HG03097 (cell line): ENCODE measurements around the gene ABCA9.
"Not testable (repeated sequence)": the region's sequence is repeated elsewhere in the genome, so short reads cannot be mapped to it uniquely, and the experiment has no call there.

Experiments used
- ATAC-seq: cut with Tn5 transposase; IDR thresholded peaks from one replicate; pipeline ENCODE4 v1.9.1; 2021; ENCODE audit not compliant: unreplicated experiment, low FRiP score

The ABCA9 gene

GRCh38 chr17:69044371-69044770 is 16.4 kb downstream of the ABCA9 start:
- no peak for ATAC-seq

DNA sequence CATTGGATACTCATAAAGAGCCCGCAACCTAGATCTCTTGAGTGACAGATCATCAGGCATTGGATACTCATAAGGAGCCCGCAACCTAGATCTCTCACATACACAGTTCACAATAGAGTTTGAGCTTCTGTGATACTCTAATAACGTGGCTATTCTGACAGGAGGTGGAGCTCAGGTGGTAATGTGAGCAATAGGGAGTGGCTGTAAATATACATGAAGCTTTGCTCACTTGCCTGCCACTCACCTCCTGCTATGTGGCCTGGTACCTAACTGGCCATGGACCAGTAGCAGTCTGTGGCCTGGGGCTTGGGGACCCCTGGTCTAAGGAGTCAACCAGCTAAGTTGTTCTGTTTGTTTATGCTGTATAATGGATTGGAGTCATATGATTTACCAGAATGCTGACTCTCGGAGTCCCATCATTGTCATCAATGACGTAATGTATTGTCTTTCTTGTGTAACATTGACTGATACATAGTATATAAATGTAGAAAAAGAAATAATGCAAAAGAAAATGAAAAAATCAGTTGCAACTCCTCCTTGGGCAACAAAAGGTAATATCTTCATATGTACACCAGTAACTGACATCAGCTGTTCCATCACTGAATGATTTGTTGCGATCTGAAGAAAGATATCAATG is 17.5 kb downstream of the ABCA9 start:
- ATAC-seq = no peak

- no peak for ATAC-seq
Measured at GRCh38 chr17:69042308-69042707, 18.4 kb downstream of the ABCA9 start.

- no peak for ATAC-seq
Measured at GRCh38 chr17:69031839-69032238, 28.9 kb downstream of the ABCA9 start.

DNA sequence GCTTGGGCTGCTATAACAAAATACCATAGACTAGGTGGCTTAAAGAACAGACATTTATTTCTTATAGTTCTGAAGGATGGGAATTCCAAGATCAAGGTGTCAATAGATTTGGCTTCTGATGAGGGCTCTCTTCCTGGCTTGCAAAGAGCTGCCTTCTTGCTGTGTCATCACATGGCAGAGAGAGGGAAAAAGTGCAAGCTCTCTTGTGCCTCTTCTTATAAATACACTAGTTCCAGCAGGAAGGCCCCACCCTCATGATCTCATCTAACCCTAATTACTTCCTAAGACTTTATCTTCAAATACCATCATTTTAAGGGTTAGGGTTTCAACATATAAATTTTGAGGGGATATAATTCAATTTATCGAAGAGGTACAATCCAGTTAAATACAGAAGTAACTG is 30.6 kb downstream of the ABCA9 start:
- ATAC-seq = no peak

DNA sequence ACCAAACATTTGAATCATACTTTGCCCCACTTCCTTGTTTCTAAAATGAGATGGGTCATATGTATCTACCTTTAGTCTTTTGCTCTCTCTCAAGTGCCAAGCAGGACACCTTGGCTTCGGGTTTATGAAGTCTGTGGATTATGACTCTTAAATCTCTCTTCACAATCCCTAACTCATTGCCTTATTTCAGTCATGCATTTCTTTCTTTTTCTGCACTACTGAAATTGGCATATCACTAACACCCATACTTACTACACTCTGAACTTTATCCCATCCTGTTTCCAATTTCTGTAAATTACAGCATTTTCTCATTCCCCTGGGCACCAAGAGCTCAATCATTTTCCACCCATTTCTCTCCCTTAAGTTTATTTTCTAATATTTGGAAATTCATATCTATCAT is 42.0 kb downstream of the ABCA9 start:
- ATAC-seq = no peak

DNA sequence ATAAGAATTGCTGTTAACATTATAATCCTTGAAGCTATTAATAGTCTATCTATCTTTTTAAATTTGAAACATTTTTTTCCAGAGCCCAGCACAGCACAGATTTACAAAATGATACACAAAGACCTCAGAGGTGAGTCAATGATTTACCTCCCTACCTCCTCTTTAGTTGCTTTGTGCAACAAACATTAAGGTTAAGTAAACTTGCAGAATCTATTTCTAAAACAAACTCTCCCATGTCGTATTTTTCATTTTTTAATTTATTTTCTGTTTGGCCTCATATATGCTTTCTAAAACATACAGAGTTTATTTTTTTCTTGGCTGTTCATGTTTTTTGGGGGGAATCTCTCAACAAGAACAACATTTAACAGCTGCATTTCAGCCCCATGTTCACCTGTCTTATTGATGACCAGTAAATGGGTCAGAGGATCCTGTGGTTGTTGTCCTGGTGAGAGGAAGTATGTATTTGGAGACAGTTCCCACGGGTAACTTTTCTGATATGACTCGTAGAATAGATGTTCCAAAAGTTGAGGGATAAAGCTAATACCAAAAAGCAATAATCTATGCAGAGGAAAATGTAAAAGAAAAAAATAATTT is 42.6 kb downstream of the ABCA9 start:
- ATAC-seq = no peak

GRCh38 chr17:69015631-69016030 is 45.1 kb downstream of the ABCA9 start:
- ATAC-seq = no peak

- no peak for ATAC-seq
Measured at GRCh38 chr17:69012895-69013805, 47.6 kb downstream of the ABCA9 start.

- no peak for ATAC-seq
Measured at GRCh38 chr17:69009930-69010329, 50.8 kb downstream of the ABCA9 start.

DNA sequence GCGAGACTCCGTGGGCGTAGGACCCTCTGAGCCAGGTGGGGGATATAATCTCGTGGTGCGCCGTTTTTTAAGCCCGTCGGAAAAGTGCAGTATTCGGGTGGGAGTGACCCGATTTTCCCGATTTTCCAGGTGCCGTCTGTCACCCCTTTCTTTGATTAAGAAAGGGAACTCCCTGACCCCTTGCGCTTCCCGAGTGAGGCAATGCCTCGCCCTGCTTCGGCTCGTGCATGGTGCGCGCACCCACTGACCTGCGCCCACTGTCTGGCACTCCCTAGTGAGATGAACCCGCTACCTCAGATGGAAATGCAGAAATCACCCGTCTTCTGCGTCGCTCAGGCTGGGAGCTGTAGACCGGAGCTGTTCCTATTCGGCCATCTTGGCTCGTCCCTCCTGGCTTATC is 56.0 kb downstream of the ABCA9 start:
- ATAC-seq = not testable (repeated sequence)

GRCh38 chr17:68999743-69000142 is 61.0 kb downstream of the ABCA9 start:
- ATAC-seq = not testable (repeated sequence)

GRCh38 chr17:68993112-68993511 is 67.6 kb downstream of the ABCA9 start:
- no peak for ATAC-seq

GRCh38 chr17:68987966-68988365 is 72.8 kb downstream of the ABCA9 start:
- no peak for ATAC-seq

GRCh38 chr17:68981288-68981687 is 79.4 kb downstream of the ABCA9 start:
- ATAC-seq = no peak

- ATAC-seq = no peak
Measured at GRCh38 chr17:68973098-68973846, 87.5 kb downstream of the ABCA9 start.

- ATAC-seq = no peak
Measured at GRCh38 chr17:68972119-68972704, 88.5 kb downstream of the ABCA9 start.

- no peak for ATAC-seq
Measured at GRCh38 chr17:68969101-68969500, 91.6 kb downstream of the ABCA9 start.

GRCh38 chr17:68963958-68964357 is 96.8 kb downstream of the ABCA9 start:
- ATAC-seq = no peak

GRCh38 chr17:68961214-68961882 is 99.4 kb downstream of the ABCA9 start:
- no peak for ATAC-seq
